GM18508 (cell line): ENCODE results near the gene CPS1.

Source experiments
- ATAC-seq: cut with Tn5 transposase; IDR thresholded peaks from one replicate; pipeline ENCODE4 v1.9.1; 2021; ENCODE audit warnings: moderate number of reproducible peaks; ENCODE audit not compliant: insufficient read depth, unreplicated experiment

The CPS1 gene

DNA sequence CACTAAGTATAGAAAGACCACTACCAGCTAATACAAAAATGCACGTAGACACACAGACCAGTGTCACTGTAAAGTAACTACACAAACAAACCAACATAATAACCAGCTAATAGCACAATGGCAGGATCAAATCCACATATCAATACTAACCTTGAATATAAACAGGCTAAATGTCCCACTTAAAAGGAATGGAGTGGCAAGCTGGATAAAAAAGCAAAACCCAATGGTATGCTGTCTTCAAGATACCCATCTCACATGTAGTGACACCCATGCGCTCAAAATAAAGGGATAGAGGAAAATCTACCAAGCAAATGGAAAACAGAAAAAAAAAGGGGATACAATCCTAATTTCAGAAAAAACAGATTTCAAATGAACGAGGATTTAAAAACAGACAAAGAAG, 41.8 kb downstream of the CPS1 start:
- ATAC-seq = no peak

DNA sequence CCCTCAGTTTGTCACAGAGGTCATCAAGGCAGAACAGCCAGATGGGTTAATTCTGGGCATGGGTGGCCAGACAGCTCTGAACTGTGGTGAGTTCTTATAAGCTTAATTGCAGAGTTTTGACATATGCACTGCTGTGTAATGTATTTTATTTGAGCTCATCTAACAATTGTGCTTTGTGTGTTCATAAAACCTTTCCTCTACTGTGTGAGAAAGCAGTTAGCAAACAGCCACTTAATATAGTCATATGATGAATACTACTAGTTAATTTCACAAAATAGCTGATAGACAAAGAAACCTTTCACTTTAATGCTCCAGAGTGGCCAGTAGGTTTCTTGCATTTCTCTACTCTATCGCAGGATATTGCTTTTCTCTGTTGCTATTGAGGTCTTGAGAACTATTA, 43.1 kb downstream of the CPS1 start:
- ATAC-seq = no peak

DNA sequence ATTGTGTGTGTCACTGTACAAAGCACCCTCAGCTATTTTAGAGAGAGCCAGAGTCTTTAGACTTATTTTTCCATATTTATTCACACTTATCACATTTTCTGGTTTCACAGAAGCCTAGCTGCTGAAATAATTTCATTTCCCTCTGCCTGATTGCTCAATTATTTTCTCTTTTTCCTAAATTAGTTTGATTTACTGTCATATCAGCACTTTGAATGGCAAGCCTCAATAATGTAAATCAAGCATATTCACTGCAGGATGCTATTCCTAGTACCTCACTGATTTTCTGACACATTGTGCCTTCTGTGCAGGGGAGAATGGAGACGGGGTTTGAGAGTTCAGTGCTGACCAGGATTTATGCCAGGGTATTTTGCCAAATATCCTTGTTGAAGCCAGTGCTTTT, 48.3 kb downstream of the CPS1 start:
- no peak for ATAC-seq

DNA sequence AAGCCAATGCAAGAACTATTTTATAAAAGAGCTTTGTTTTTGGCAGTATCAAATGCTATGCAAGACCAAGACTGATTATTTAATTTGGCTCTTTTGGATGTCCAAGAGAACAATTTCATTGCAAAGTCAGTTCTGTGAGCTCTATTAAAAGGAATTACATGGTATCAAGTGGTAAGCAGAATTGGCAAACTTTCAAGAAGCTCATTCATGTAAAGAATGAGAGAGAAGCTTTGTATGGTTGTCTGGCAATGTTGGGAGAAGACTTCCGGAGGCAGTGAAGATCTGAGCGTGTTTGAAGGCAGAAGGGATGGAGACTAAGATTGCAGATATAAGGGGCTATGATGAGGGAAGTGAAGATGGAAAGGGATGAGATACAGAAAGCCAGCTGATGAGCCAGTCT, 49.6 kb downstream of the CPS1 start:
- ATAC-seq = no peak

DNA sequence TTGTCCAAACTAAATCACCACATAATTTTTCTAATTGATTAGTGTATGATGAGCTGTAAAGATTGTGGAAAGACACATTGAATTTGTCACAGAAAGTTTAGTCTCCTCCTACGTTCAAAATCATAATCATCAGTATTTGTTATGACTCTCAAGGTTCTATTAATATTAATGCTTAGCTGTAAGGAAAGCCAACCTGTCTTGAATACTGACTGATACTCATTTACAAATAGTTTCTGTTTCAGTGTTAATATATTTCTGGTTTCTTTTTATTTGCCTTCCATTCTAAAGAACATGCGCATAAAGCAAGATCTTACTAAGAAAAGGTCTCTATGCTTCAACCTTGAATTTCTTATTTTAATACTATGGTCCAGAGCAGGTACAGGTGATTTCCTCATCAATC, 55.1 kb downstream of the CPS1 start:
- peak; percentile 87 for ATAC-seq

DNA sequence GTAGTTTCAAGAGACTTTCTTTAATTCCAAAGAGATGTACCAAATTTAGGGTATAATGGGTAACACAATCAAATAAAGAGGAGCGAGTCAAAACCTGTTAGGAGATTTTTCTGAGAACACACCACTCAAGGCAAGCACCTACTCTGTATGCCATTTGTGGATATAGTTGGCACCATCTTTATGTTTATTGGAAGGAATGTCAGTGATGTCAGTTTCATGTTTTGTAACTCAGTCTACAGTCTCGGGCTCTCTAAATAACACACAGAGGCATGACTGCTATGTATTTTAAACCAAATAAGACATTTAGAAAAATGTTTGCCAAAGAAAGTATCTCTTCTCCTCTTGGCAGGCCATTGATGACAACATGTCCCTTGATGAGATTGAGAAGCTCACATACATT, 59.7 kb downstream of the CPS1 start:
- ATAC-seq = no peak

GRCh38 chr2:210617318-210617717, 60.9 kb downstream of the CPS1 start:
- no peak for ATAC-seq

DNA sequence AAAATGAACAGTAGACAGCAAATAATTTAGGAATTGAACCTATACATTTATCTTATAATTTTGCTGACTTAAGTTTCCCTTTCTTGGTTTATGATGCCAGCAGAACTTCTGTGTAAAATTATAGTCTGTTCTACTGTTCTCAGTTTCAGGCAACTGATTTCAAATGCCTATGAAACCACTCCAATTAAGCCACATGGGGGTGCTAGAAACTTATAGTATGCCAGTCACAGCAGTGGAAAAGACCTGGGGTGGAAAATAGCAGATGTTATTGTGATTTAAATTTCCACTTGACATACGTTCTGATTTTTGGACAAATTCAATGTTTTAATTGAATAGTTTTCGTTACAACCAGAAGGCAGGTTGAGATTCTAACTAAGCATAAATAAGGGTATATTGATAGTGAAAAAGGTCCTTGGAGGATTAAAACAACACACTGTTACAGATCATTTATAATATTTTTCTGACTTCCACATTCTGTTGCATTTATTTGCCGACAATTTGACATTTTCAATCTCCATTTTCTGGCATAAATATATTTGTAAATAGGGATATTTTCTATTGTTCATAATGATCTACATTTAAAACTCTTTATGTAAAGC, 61.4 kb downstream of the CPS1 start:
- ATAC-seq = peak; percentile 66

- ATAC-seq = no peak
Measured at GRCh38 chr2:210620456-210620855, 64.1 kb downstream of the CPS1 start.

DNA sequence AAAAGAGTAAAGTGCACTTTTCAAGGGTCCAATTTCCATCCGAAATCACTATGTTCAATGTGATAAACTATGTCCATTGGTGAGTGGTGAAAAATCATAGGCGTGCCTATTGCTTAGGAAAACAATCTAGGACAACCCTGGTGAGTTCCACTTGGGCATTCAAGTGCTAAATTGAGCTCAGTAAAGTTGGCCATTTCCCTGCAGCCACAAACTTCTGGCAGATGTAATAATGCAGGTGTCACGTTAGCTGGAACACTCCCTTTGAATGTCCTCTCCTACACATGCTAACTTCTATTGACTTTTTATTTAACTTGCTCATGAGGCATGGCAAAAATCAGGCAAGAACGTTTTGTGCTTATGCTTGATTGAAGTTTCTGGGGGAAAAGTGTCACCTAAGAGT, 67.1 kb downstream of the CPS1 start:
- no peak for ATAC-seq

- no peak for ATAC-seq
Measured at GRCh38 chr2:210626849-210627248, 70.5 kb downstream of the CPS1 start.

DNA sequence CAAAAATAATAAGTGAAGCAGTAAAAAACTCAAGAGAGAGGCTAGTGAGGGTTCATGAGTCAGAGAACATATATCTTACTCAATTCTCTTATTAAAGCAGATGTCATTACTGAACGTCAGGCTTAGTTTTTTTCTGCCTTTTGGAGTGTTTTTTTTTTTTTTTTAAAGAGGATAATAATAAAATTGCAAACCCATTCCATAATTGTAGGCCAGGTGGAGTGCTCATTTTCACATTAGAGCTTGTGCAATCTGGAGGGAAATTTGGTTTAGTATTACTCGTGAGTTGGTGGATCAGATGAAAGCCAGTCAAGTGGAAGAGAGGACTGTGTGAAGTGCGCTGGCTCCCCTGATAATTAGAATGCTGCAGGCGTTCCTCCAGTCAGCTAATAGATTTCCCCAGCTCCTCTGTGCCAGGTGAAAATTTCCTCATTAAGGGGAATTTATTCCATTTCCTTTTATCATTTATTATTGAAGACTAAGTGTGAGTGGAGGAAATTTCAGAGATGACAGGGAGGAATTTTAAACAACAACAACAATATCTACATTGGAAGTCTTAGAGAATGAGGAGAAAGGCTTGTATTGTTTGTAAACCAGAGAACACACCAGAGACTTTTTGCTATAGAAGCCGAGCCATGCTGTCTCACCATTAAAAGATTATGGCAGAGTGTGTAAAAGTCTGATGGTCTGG, 74.6 kb downstream of the CPS1 start:
- ATAC-seq = no peak

DNA sequence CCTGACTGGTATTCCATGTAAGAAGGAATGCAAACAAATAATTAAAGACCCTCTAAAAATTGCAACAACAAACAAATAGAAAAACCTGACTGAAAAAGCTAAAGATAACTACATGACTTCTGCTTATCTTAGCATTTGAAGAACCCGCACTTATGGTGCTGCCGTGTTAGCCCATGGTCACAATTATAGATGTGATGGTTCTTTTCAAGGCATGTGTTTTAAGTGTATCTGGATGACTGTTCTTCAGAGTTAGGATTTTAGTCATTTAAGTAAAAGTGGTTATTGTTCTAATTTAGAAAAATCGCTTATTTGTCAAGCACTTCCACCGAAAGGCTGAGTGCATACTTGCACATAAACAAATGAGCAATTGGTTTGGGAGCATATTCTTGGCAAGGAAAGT, 77.3 kb downstream of the CPS1 start:
- no peak for ATAC-seq

GRCh38 chr2:210635257-210635656, 78.9 kb downstream of the CPS1 start:
- ATAC-seq = no peak

DNA sequence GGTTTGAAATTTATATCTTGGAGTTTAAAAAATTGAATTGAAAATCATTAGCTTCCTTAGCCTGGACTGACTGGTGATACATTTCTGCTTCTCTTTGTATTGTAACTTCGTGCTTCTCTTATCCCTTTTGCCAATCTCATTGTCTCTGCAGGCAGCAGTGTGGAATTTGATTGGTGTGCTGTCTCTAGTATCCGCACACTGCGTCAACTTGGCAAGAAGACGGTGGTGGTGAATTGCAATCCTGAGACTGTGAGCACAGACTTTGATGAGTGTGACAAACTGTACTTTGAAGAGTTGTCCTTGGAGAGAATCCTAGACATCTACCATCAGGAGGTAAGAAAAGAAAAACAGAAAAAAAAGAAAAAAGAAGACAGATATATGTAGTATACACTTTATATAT, 85.9 kb downstream of the CPS1 start:
- no peak for ATAC-seq

DNA sequence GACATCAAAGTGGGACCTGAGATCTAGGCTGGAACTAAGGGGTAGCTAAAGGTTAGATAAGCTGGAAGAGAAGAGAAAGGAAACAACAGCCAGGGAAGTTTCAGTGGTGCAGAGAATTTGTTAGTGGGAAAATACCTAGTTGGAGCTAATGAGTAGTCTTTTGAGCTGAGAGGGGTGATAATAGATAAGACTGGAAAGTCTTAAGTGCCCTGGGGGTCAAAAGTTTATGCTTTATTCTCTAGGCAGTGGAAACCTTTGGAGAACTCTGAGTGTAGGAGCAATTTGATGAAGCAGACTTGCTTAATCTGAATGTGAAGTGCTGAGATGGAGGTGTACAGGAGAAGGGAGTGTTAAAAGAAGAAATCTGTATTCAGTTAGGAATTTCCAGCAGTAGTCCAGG, 90.8 kb downstream of the CPS1 start:
- no peak for ATAC-seq

GRCh38 chr2:210654091-210654490, 97.7 kb downstream of the CPS1 start:
- ATAC-seq = no peak

GRCh38 chr2:210655229-210655975, 99.0 kb downstream of the CPS1 start:
- no peak for ATAC-seq

DNA sequence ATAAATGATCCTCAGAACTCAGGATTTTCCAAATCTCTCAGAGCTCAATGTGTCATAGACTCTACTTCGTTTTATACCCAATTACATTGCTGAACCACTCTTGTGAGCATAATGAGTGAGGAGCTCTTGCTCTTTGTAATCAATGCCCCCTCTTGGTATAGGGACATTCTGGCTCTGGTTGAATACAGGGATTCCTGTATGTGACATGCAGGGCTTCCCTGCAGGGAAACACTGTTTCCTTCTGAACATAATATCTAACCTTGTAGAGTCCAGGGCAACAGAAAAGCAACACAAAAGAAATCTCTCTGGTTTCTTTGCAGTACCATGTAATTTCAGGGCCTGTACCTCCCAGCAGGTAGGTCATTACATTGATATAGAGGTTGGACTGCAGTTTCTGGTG, 101.5 kb downstream of the CPS1 start:
- no peak for ATAC-seq

- ATAC-seq = no peak
Measured at GRCh38 chr2:210660751-210661150, 104.4 kb downstream of the CPS1 start.

DNA sequence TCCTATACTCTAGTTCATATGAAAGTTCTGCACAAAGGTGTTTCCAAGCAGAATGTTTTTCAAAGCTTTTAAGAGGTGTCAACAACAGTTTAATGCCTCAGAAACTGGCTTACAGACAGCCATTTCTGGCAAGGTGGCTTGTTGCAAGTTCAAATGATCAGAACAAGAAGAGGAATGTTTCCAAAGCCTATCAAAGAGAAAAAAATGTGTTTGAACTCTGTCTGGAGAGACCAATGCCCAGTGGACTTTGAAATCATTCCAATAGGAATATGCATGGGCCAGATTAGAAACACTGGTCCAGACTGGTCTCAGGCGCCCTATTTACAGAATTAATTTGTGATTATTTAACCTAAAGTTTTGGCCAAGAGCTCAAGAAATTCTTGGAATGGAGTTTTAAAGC, 106.2 kb downstream of the CPS1 start:
- no peak for ATAC-seq

DNA sequence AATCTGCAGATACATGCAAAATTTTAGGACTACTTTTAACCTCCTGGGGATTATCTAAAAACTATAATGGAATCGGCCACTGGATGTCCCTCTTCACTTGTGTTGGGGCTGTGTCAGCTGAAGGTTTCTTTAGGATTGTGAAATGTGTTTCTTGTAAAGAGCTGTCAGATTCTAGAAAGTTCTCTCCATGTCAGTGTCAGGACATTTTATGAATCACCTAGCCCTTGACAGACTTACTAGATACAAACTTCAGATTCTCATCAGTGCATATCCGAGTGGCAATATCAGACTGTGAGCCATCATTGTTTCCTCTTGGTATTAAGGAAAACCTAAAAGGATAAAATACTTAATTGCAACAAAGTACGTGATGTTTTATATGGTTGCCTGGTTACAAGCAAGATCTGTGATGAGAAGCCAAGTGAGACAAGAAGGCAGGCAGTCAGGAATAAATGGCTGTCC, 107.3 kb downstream of the CPS1 start:
- ATAC-seq = no peak
